HG02840 (cell line): ENCODE data around the gene HIGD1C.
"Not testable (repeated sequence)": the region's sequence is repeated elsewhere in the genome, so short reads cannot be mapped to it uniquely, and the experiment has no call there.

Experiments
- ATAC-seq: cut with Tn5 transposase; IDR thresholded peaks from one replicate; pipeline ENCODE4 v1.9.1; 2021; ENCODE audit warnings: mild to moderate bottlenecking, moderate library complexity, moderate number of reproducible peaks; ENCODE audit not compliant: unreplicated experiment, low FRiP score

The HIGD1C gene

GRCh38 chr12:50952510-50952909, at the start of gene HIGD1C:
Gene HIGD1C, plus strand, starts transcription at chr12:50952544. Its CDS starts 1,455 bp downstream, at chr12:50953999.
- no peak for ATAC-seq

DNA sequence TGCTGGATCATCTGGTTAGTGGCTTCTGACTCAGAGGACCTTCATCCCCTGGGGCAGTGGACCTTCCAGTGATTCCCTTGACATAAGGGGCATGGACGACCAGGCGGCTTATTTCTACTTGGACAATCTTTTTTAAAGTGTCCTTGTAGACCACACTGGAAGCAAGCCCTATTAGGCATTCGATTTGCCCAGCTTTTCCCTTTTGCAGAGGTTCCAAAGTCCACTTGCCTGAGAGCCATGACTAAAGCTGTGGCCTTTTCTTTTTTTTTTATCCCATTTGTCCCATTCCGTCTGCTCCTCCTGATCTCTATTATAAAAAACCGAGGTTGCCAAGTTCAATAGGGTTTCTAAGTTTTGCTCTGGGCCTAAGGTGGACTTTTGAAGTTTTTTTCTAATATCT, 43.9 kb upstream of the HIGD1C start:
- ATAC-seq = not testable (repeated sequence)

DNA sequence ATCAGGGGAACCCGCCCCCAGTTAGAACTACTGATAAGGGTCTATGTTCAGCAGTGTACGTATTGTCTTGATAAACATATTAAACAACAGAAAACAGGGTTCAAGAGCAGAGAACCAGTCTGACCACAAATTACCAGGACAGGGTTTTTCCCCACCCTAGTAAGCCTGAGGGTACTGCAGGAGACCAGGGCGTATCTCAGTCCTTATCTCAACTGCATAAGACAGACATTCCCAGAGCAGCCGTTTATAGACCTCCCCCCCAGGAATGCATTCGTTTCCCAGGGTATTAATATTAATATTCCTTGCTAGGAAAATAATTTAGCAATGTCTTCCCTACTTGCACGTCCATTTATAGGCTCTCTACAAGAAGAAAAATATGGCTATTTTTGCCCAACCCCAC, 40.0 kb upstream of the HIGD1C start:
- not testable (repeated sequence) for ATAC-seq

GRCh38 chr12:50913224-50913623, 39.1 kb upstream of the HIGD1C start:
- no peak for ATAC-seq

- ATAC-seq = no peak
These were observed 37.4 kb upstream of the HIGD1C start for GRCh38 chr12:50914872-50915484.

- no peak for ATAC-seq
These were observed 36.1 kb upstream of the HIGD1C start for GRCh38 chr12:50916292-50916691.

GRCh38 chr12:50918584-50919316, 33.6 kb upstream of the HIGD1C start:
- ATAC-seq = no peak

- no peak for ATAC-seq
These were observed 29.5 kb upstream of the HIGD1C start for GRCh38 chr12:50922820-50923219.

GRCh38 chr12:50923361-50924130, 28.8 kb upstream of the HIGD1C start:
- ATAC-seq = no peak

GRCh38 chr12:50924131-50924438, 28.3 kb upstream of the HIGD1C start:
- ATAC-seq = no peak

GRCh38 chr12:50924439-50925341, 27.7 kb upstream of the HIGD1C start:
- ATAC-seq = peak; percentile 73

- ATAC-seq = no peak
These were observed 27.0 kb upstream of the HIGD1C start for GRCh38 chr12:50925342-50925651.

- no peak for ATAC-seq
These were observed 26.4 kb upstream of the HIGD1C start for GRCh38 chr12:50925920-50926319.

DNA sequence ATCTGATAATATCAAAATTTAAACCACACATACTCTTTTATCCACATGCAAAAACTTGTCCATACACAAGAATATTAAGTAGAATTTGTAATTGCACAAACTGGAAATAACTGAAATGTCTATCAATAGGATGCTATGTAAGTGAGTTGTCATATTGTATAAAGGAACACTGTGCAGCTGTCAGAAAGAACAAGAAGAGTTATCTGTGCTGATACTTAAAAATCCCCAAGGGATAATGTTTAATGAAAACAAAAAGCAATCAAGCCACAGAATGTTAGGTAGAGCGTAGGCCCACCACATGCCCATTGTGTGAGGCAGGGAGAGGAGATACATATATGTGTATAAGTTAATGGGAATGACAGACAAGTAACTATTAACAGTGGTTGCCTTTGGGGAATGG, 25.9 kb upstream of the HIGD1C start:
- ATAC-seq = no peak

DNA sequence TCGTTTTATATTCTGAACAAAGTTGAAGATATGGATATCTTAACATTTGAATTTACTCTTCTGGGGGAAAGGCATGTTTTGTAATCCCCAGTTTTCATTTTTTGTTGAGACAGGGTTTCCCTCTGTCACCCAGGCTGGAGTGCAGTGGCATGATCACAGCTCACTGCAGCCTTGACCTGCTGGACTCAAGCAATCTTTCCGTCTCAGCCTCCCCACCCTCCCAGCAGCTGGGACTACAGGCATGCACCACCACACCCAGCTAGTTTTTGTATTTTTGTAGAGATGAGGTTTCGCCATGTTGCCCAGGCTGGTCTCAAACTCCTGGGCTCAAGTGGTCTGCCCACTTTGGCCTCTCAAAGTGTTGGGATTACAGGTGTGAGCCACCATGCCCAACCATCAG, 25.4 kb upstream of the HIGD1C start:
- ATAC-seq = not testable (repeated sequence)

GRCh38 chr12:50927356-50927755, 25.0 kb upstream of the HIGD1C start:
- no peak for ATAC-seq

GRCh38 chr12:50927766-50928224, 24.5 kb upstream of the HIGD1C start:
- ATAC-seq = no peak

DNA sequence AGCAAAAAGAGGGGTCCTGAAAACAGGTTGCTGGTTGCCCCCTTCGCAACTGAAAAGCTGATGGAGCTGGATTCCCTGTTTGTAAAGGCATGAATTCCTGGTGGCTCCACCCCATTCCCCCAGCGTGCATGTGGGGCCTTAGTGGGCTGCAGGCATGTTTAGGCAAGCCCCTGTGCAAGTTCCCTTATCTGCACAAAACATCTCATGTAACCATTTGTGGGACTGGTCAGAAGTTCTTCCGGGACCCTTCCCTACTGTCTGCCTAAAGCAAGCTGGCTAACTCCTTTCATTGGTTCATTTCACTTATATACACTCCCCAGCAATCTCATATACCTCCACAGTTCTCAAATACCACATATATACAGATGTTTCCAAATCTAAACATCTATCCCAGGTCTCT, 24.0 kb upstream of the HIGD1C start:
- ATAC-seq = no peak

GRCh38 chr12:50929831-50930230, 22.5 kb upstream of the HIGD1C start:
- no peak for ATAC-seq

- not testable (repeated sequence) for ATAC-seq
These were observed 21.9 kb upstream of the HIGD1C start for GRCh38 chr12:50930477-50930876.
